Measurements from ENCODE around the gene MGST2.
"Not testable (repeated sequence)": the region's sequence is repeated elsewhere in the genome, so short reads cannot be mapped to it uniquely, and the experiment has no call there.

The MGST2 gene

GRCh38 chr4:139665690-139666529, at the start of gene MGST2:
TSS of gene MGST2 (plus strand) at chr4:139665819. CDS start at chr4:139666020, 201 bp downstream.
- DNase-seq (ENCODE audit: low read depth in 2 of 2), result no peak

GRCh38 chr4:139617702-139618490, 47.7 kb upstream of the MGST2 start:
- no peak for DNase-seq (ENCODE audit: low read depth in 2 of 2)

DNA sequence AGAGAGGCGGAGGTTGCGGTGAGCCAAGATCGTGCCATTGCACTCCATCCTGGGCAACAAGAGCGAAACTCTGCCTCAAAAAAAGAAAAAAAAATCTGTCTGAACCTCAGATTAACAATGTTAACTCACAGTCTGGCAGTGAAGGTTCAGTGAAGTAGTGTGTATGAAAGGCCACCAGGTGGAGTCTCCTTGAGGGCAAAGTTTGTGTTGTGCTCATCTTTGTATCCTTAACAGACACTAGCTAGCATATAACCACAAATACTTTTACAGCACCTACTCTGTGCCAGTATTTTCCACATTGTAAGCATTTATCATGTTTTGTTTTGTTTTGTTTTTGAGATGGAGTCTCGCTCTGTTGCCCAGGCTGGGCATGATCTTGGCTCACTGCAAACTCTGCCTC, 46.0 kb upstream of the MGST2 start:
- DNase-seq (ENCODE audit: low read depth in 2 of 2), result no peak

- no peak for DNase-seq (ENCODE audit: low read depth in 2 of 2)
Measured at GRCh38 chr4:139622901-139623381, 42.7 kb upstream of the MGST2 start.

GRCh38 chr4:139624441-139625092, 41.1 kb upstream of the MGST2 start:
- no peak for DNase-seq (ENCODE audit: low read depth in 2 of 2)

GRCh38 chr4:139625093-139625455, 40.5 kb upstream of the MGST2 start:
- DNase-seq (ENCODE audit: low read depth in 2 of 2), result no peak

GRCh38 chr4:139625482-139625881, 40.1 kb upstream of the MGST2 start:
- DNase-seq (ENCODE audit: low read depth in 2 of 2), result no peak

- DNase-seq (ENCODE audit: low read depth in 2 of 2), result no peak
Measured at GRCh38 chr4:139628184-139629012, 37.2 kb upstream of the MGST2 start.

DNA sequence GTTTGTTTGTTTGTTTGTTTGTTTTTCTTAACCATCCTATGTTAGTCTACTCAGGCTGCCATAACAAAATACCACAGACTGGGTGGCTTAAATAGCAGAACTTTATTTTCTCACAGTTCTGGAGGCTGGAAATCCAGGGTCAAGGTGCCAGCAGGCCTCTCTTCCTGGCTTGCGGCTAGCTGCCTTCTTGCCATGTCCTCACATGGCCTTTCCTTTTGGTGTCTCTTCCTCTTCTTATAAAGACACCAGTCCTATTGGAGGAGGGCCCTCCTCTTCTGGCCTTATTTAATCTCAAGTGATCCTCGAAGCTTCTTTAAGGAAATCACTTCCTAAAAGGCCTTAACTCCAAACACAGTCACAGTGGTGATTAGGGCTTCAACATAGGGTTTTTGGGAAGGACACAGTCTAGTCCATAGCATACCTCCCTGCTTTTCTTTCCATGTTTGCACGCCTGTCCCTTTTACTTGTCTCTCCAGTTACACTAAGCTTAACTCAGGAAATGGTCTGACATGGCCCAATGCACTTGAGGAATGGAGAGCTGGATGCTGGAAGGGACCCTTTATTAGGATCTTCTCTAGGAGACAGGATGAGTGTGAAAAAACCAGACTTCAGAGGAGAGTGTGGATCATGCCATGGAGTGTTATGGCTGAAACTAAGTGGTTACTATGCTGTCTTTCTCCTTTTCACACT, 36.0 kb upstream of the MGST2 start:
- no peak for DNase-seq (ENCODE audit: low read depth in 2 of 2)

DNA sequence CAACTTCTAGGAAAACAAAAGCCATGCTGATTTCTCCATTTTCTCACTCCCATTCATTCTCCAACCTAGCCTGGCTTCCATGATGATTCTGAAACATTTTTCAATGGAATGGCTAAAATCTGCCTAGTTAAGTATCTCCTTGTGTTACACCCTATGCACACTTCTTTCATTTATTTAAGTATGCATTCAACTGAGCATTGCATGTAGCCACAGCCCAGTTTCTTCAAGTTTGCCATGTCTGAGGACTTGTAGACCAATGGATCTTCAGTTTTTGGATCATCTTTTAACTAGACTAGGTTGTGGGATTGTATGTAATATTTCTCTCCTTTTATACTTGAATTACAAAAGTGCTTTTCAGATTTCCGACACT, 35.5 kb upstream of the MGST2 start:
- DNase-seq (ENCODE audit: low read depth in 2 of 2), result no peak

DNA sequence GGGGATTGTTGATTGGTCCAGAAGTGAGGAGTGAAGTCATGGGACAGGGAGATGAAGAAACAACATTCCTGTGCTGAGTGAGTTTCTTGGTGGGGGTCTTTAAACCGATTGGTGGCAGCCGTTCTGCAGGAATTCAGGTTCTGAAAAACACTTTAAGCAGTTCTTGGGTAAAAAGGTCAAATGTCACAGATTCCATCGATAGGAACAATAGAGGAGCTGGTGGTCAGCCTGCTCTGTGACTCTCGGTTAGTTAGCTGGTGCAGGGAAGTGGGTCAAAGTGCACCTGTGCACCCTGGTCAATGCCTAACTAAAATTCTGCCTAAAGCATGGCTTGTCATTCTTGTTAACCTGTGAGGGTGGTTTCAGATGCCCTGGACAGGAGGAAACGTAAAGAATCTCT, 34.6 kb upstream of the MGST2 start:
- no peak for DNase-seq (ENCODE audit: low read depth in 2 of 2)

DNA sequence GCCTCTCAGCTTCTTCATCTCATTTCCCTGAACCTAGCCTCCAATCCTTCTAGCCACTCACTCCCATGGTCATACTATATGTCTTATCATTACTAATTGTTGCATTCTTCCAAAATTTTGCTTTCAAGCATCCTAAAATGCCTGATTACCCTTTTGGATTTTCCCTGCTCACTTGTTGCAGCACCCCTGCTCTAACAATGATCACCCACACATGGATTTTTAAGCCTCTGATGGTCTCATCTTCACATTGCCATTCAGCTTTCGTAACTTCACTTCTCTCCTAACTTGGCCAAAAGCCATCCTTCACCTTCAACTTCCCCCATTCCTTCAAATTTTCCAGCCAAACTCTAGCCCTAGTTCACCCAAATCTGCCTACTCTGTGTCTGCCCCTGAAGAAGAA, 33.8 kb upstream of the MGST2 start:
- DNase-seq (ENCODE audit: low read depth in 2 of 2), result no peak

DNA sequence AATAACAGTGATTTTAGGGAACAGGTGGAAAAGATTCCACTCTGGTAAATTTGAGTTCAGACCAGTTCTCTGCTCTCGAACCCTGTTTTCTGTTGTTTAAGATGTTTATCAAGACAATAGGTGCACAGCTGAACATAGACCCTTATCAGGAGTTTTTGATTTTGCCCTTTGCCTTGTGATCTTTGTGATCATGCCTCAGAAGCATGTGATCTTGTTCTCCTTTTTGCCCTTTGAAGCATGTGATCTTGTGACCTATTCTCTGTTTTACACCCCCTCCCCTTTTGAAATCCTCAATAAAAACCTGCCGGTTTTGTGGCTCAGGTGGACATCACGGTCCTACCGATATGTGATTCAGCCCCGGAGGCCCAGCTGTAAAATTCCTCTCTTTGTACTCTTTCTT, 32.9 kb upstream of the MGST2 start:
- not testable (repeated sequence) for DNase-seq (ENCODE audit: low read depth in 2 of 2)

DNA sequence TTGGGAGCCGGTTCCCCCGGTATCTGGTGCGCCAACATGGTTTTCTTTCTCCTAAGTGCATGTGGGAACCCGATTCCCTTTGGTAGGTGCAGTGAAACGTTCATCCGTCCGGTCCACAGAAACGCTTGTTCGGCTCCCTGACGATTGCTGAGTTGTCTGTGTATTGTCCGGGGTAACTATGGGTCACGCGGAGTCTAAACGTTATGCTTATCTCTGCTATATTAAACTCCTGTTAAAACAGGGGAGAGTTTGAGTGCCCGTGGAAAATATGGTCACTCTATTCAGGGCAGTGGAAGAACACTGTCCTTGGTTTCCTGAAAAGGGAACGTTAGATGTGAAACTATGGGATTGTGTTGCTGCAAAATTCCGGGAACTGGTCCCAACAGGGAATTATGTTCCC, 32.4 kb upstream of the MGST2 start:
- DNase-seq (ENCODE audit: low read depth in 2 of 2), result no peak

- DNase-seq (ENCODE audit: low read depth in 2 of 2), result no peak
Measured at GRCh38 chr4:139633661-139634060, 32.0 kb upstream of the MGST2 start.

DNA sequence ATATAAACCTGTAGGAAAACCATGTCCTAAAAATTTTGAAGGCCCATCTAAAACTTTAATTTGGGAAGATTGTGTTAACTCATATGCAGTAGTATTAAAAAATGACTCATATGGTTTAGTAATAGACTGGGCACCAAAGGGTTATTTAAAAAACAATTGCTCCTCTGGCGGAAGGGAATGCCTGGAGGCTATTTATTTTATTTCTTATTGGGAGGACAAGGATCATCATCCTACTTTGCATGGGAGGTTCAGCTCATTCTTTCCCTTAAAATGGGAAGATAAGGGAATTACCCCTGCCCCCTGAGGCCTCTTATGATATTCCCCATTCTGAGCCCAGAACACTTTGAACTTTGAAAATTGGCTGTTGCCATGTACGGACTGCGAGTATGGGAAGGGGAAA, 29.7 kb upstream of the MGST2 start:
- no peak for DNase-seq (ENCODE audit: low read depth in 2 of 2)

- not testable (repeated sequence) for DNase-seq (ENCODE audit: low read depth in 2 of 2)
Measured at GRCh38 chr4:139638306-139638705, 27.3 kb upstream of the MGST2 start.

DNA sequence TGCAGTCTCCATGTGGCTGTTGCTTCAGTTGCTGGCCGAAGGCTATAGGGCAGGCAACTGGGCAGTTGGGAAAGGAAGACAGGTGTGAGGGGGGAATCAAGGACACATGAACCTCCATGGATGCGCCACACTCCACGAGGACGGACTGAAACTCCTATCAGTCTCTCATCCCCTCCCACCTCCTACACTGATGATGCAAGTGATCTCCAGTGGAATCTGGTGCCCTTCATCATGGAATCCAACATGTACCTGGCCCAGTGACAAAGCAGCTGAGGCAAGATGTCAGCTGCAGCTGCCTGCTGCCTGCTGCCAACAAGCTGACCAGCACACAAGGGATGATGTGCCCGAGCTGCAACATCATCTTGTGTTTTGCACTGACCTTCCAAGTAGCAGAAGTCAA, 26.0 kb upstream of the MGST2 start:
- no peak for DNase-seq (ENCODE audit: low read depth in 2 of 2)

DNA sequence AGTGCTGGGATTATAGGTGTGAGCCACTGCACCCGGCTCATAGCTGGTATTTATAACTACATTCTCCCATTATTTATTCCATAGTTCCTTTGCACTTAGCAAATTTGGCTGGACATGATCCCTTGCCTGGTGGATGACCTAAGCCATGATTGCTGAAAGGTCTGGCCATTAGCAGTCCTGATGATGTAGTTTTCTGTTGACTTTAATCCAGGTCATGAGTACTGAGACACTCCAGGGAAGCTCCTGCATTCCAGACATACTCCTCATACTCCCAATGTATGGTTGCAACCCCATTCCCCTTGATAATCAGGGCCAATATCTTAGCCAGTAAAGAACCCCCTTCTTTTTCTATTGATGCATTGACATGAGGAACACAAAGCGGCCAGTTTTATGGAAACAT, 24.4 kb upstream of the MGST2 start:
- no peak for DNase-seq (ENCODE audit: low read depth in 2 of 2)

DNA sequence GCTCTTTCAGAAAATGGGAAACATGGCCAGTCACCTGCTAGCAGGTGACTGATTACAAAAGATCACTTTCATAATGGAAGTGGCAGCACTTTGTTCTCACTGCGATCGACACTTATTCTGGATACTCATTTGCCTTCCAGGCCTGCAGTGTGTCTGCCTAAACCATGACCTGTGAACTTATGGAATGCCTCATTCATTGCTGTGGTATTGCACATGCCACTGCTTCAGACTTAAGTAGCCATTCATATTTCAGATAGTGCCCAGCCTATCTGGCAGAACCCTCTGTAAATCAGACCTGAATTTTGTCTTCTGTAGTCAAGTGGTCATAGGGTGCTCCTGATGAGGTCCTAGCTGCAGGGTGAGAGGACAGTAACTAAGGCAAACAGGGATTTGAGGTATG, 23.3 kb upstream of the MGST2 start:
- DNase-seq (ENCODE audit: low read depth in 2 of 2), result no peak

Measured in stimulated activated CD4-positive, alpha-beta T cell treated with anti-CD3 and anti-CD28 coated beads, Interleukin-1b, Interleukin-23, amount 100 ng/mL, for 1 hour (primary cell).